Measurements from ENCODE around the gene LHX6.

DNA sequence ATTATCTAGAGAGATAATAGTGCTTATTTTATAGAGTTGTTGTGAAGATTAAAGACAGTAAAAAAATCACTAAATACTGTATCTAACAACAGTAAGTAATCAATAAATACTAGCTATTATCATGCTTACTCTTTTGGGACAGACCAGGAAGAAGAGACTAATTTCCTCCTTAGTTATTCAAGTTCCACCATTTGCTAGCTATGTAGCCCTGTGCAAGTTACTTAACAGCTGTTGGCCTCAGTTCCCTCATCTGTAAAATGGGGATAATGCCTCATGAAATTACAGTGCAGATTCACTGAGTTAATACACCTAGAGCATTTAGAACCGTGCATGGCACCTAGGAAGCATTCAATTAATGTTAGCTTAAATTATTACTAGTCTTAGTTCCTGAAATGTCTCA lies 33.3 kb upstream of the LHX6 start:
- TF ChIP-seq, protein P1, sequence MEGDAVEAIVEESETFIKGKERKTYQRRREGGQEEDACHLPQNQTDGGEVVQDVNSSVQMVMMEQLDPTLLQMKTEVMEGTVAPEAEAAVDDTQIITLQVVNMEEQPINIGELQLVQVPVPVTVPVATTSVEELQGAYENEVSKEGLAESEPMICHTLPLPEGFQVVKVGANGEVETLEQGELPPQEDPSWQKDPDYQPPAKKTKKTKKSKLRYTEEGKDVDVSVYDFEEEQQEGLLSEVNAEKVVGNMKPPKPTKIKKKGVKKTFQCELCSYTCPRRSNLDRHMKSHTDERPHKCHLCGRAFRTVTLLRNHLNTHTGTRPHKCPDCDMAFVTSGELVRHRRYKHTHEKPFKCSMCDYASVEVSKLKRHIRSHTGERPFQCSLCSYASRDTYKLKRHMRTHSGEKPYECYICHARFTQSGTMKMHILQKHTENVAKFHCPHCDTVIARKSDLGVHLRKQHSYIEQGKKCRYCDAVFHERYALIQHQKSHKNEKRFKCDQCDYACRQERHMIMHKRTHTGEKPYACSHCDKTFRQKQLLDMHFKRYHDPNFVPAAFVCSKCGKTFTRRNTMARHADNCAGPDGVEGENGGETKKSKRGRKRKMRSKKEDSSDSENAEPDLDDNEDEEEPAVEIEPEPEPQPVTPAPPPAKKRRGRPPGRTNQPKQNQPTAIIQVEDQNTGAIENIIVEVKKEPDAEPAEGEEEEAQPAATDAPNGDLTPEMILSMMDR (conservative IDR thresholded peaks at IDR 0.05), result no peak
- TF ChIP-seq ZFX (IDR thresholded peaks at IDR 0.05), result no peak
